H1 (cell line): ENCODE data around the gene IL12B. TPM values are rescaled to one million over a fixed set of nuclear protein-coding genes. Genes with fewer than 3 reads are reported as not detected.

Experiments
- CTCF ChIA-PET: fragments of 300-600 bp; sonication (Branson Sonifier 250); formaldehyde crosslinking; loops from one replicate; lab custom pipeline; 2021; ENCODE audit not compliant: partially characterized antibody; lab: Charles Lee
- POLR2A ChIA-PET: fragments of 300-600 bp; sonication (Branson Sonifier 250); formaldehyde crosslinking; loops from one replicate; lab custom pipeline; 2021; ENCODE audit warnings: inconsistent platforms; ENCODE audit not compliant: partially characterized antibody; lab: Charles Lee
- DNase-seq, 2 experiments: peaks; one replicate each; pipeline versions ENCODE4 v3.0.0 to v3.0.0-alpha.2; 2010 to 2022; ENCODE audit warnings: low spot score in 2 of 2, low read depth in 1 of 2, mixed read lengths in 1 of 2
- FAIRE-seq: peaks from 2 replicates; lab custom pipeline; 2011; peaks lifted over from hg19 to GRCh38; lab: Jason Lieb, UNC
- H2AFZ ChIP-seq: 2 replicates; pipeline ENCODE4 v1.8.1; 2012; ENCODE audit warnings: low read length, inconsistent platforms
- H2AK5ac ChIP-seq: 2 replicates; pipeline ENCODE4 v1.6.1; 2013; ENCODE audit warnings: low read depth, low read length
- H2BK120ac ChIP-seq: replicated peaks from 2 replicates; pipeline ENCODE3; 2013; ENCODE audit warnings: low read depth, low read length, inconsistent platforms
- H2BK12ac ChIP-seq: 2 replicates; pipeline ENCODE4 v1.6.1; 2013; ENCODE audit warnings: low read depth, low read length
- H2BK15ac ChIP-seq: 2 replicates; pipeline ENCODE4 v1.6.1; 2013; ENCODE audit warnings: low read length
- H2BK20ac ChIP-seq: 2 replicates; pipeline ENCODE4 v1.6.1; 2013; ENCODE audit warnings: low read length
- H2BK5ac ChIP-seq: 2 replicates; pipeline ENCODE4 v1.6.1; 2013; ENCODE audit warnings: low read depth, low read length
- H3K14ac ChIP-seq: 2 replicates; pipeline ENCODE4 v1.6.1; 2013; ENCODE audit warnings: inconsistent platforms; ENCODE audit not compliant: insufficient read length
- H3K18ac ChIP-seq: 2 replicates; pipeline ENCODE4 v1.6.1; 2013; ENCODE audit warnings: low read length; ENCODE audit errors: extremely low read depth
- H3K23ac ChIP-seq: 2 replicates; pipeline ENCODE4 v1.6.1; 2013; ENCODE audit warnings: inconsistent platforms; ENCODE audit not compliant: insufficient read length
- H3K23me2 ChIP-seq: 2 replicates; pipeline ENCODE4 v1.6.1; 2013; ENCODE audit warnings: low read depth, low read length
- H3K27ac ChIP-seq: 2 replicates; pipeline ENCODE4 v1.6.1; 2011; ENCODE audit warnings: low read depth, low read length, inconsistent platforms
- H3K27me3 ChIP-seq, 4 experiments: replicated peaks in 1 of 4; 1 replicate in 1 of 4; 2 replicates in 3 of 4; pipeline versions ENCODE4 v1.6.1 to v1.8.1; 2011 to 2013; ENCODE audit warnings: low read length in 3 of 4, mild to moderate bottlenecking in 3 of 4, inconsistent platforms in 2 of 4, mixed read lengths in 2 of 4, moderate library complexity in 1 of 4; ENCODE audit not compliant: control insufficient read depth in 3 of 4, insufficient read depth in 3 of 4; ENCODE audit errors: extremely low read depth in 1 of 4
- H3K36me3 ChIP-seq, 4 experiments: 2 replicates each; pipeline versions ENCODE4 v1.6.1 to v1.8.1; 2011 to 2013; ENCODE audit warnings: mild to moderate bottlenecking in 4 of 4, low read length in 3 of 4, moderate library complexity in 2 of 4, control low read depth in 1 of 4, inconsistent platforms in 1 of 4; ENCODE audit not compliant: insufficient read depth in 4 of 4, control insufficient read depth in 2 of 4
- H3K4ac ChIP-seq: replicated peaks from 2 replicates; pipeline ENCODE3; 2013; ENCODE audit warnings: low read length, low read depth, mixed read lengths, inconsistent platforms; ENCODE audit not compliant: insufficient read length
- H3K4me1 ChIP-seq, 4 experiments: replicated peaks in 1 of 4; 1 replicate in 1 of 4; 2 replicates in 3 of 4; pipeline versions ENCODE4 v1.6.1 to v1.8.1; 2011 to 2013; ENCODE audit warnings: low read length in 3 of 4, inconsistent platforms in 2 of 4, mixed read lengths in 1 of 4; ENCODE audit not compliant: insufficient read depth in 4 of 4, control insufficient read depth in 3 of 4
- H3K4me2 ChIP-seq, 2 experiments: 2 replicates each; pipeline versions ENCODE4 v1.6.1 to v1.8.1; 2011 to 2013; ENCODE audit warnings: low read depth in 2 of 2, low read length in 2 of 2, control low read depth in 1 of 2, inconsistent platforms in 1 of 2, mild to moderate bottlenecking in 1 of 2; ENCODE audit not compliant: insufficient read depth in 1 of 2
- H3K4me3 ChIP-seq, 4 experiments: fragments of 200-600, 300-600 bp in 1 of 4; sonication (generic), shearing (Covaris generic), sonication (Bioruptor Twin) in 1 of 4; 2 replicates each; pipeline versions ENCODE4 v1.5.1 to v1.8.1; 2011 to 2016; ENCODE audit warnings: low read length in 4 of 4, low read depth in 3 of 4, control low read depth in 2 of 4, inconsistent platforms in 2 of 4, mild to moderate bottlenecking in 2 of 4, mixed read lengths in 1 of 4, moderate library complexity in 1 of 4; ENCODE audit not compliant: insufficient read depth in 2 of 4; ENCODE audit errors: extremely low read depth in 1 of 4
- H3K56ac ChIP-seq: replicated peaks from 2 replicates; pipeline ENCODE3; 2013; ENCODE audit warnings: low read depth, mild to moderate bottlenecking, mixed read lengths, low read length, inconsistent platforms; ENCODE audit not compliant: insufficient read length
- H3K79me1 ChIP-seq: 2 replicates; pipeline ENCODE4 v1.6.1; 2013; ENCODE audit warnings: low read depth, low read length, control low read depth
- H3K79me2 ChIP-seq, 2 experiments: 2 replicates each; pipeline versions ENCODE4 v1.6.1 to v1.8.1; 2012 to 2013; ENCODE audit warnings: low read length in 2 of 2, mild to moderate bottlenecking in 2 of 2, inconsistent platforms in 1 of 2; ENCODE audit not compliant: insufficient read depth in 2 of 2, control insufficient read depth in 1 of 2
- H3K9ac ChIP-seq, 4 experiments: replicated peaks in 1 of 4; 1 replicate in 1 of 4; 2 replicates in 3 of 4; pipeline versions ENCODE4 v1.6.1 to v1.8.1; 2011 to 2013; ENCODE audit warnings: low read depth in 3 of 4, low read length in 3 of 4, control low read depth in 2 of 4, mild to moderate bottlenecking in 2 of 4, moderate library complexity in 2 of 4, inconsistent platforms in 1 of 4; ENCODE audit errors: extremely low read depth in 1 of 4
- H3K9me3 ChIP-seq, 2 experiments: 2 replicates each; pipeline versions ENCODE4 v1.6.1 to v1.8.1; 2012 to 2013; ENCODE audit warnings: mild to moderate bottlenecking in 2 of 2, moderate library complexity in 2 of 2, control low read depth in 1 of 2, inconsistent platforms in 1 of 2, low read depth in 1 of 2, low read length in 1 of 2, mixed read lengths in 1 of 2; ENCODE audit not compliant: insufficient read depth in 2 of 2
- H4K20me1 ChIP-seq, 2 experiments: replicated peaks in 1 of 2; 2 replicates each; pipeline versions ENCODE3 to v1.8.1; 2011 to 2013; ENCODE audit warnings: inconsistent platforms in 2 of 2, low read length in 2 of 2, mild to moderate bottlenecking in 1 of 2; ENCODE audit not compliant: insufficient read depth in 2 of 2, control insufficient read depth in 1 of 2
- H4K5ac ChIP-seq: 2 replicates; pipeline ENCODE4 v1.6.1; 2013; ENCODE audit warnings: low read length, low read depth, mixed read lengths, inconsistent platforms; ENCODE audit not compliant: insufficient read length
- H4K8ac ChIP-seq: 2 replicates; pipeline ENCODE4 v1.8.0; 2013; ENCODE audit warnings: mild to moderate bottlenecking, moderate library complexity, low read length, inconsistent platforms; ENCODE audit not compliant: insufficient read depth; ENCODE audit errors: extremely low read depth
- H4K91ac ChIP-seq: replicated peaks from 2 replicates; pipeline ENCODE3; 2013; ENCODE audit warnings: low read length, mixed read lengths, inconsistent platforms; ENCODE audit not compliant: insufficient read length
- BACH1 ChIP-seq: IDR thresholded peaks from 2 replicates; pipeline ENCODE4 v1.6.1; 2012; ENCODE audit warnings: low read length, improper control_type of control experiment
- BRCA1 ChIP-seq: IDR thresholded peaks from 2 replicates; pipeline ENCODE4 v1.6.1; 2012; ENCODE audit warnings: low read depth, low read length, improper control_type of control experiment
- CBX5 ChIP-seq: fragments of 300-800, 300-1000 bp; sonication (generic); IDR thresholded peaks from 2 replicates; pipeline ENCODE4 v1.7.1; 2016; ENCODE audit warnings: antibody characterized with exemption, low read length, low read depth
- CHD1 ChIP-seq: IDR thresholded peaks from 2 replicates; pipeline ENCODE4 v1.6.1; 2012; ENCODE audit warnings: low read depth, low read length, improper control_type of control experiment
- CHD2 ChIP-seq: IDR thresholded peaks from 2 replicates; pipeline ENCODE4 v1.6.1; 2012; ENCODE audit warnings: low read length, improper control_type of control experiment
- CTBP2 ChIP-seq: IDR thresholded peaks from 2 replicates; pipeline ENCODE4 v1.7.0; 2011; ENCODE audit warnings: borderline replicate concordance, mild to moderate bottlenecking, moderate library complexity, mixed read lengths, low read length; ENCODE audit not compliant: insufficient read depth, insufficient read length
- EP300 ChIP-seq, 2 experiments: IDR thresholded peaks; 1 replicate in 1 of 2; 2 replicates in 1 of 2; pipeline ENCODE4 v1.6.1; 2011 to 2012; ENCODE audit warnings: low read depth in 2 of 2, low read length in 2 of 2, mild to moderate bottlenecking in 2 of 2, borderline replicate concordance in 1 of 2, inconsistent platforms in 1 of 2, moderate library complexity in 1 of 2
- EZH2 ChIP-seq: fragments of 200-600 bp; sonication (generic); IDR thresholded peaks from 2 replicates; pipeline ENCODE4 v1.7.1; 2012; ENCODE audit warnings: low read depth, mild to moderate bottlenecking, moderate library complexity, low read length, inconsistent platforms; ENCODE audit not compliant: severe bottlenecking
- JUND ChIP-seq: IDR thresholded peaks from 2 replicates; pipeline ENCODE4 v1.6.1; 2011; ENCODE audit warnings: mild to moderate bottlenecking, improper control_type of control experiment, low read length
- NANOG ChIP-seq: IDR thresholded peaks from 2 replicates; pipeline ENCODE4 v1.6.1; 2011; ENCODE audit warnings: low read length, low read depth, mild to moderate bottlenecking, inconsistent platforms; ENCODE audit not compliant: insufficient read depth, poor library complexity, severe bottlenecking
- RFX5 ChIP-seq: IDR thresholded peaks from 2 replicates; pipeline ENCODE4 v1.6.1; 2011; ENCODE audit warnings: low read depth, low read length, improper control_type of control experiment, borderline replicate concordance
- RNF2 ChIP-seq: fragments of 200-900, 300-1000 bp; sonication (generic); IDR thresholded peaks from 2 replicates; pipeline ENCODE4 v1.7.1; 2016; ENCODE audit warnings: borderline replicate concordance, low read depth, mild to moderate bottlenecking, antibody characterized with exemption, low read length; ENCODE audit not compliant: poor library complexity, severe bottlenecking; ENCODE audit errors: missing control alignments
- TAF7 ChIP-seq: optimal IDR thresholded peaks from 2 replicates; pipeline ENCODE3; 2011; ENCODE audit warnings: low read depth, mild to moderate bottlenecking, inconsistent platforms, low read length, moderate library complexity, borderline replicate concordance
- WGBS, 2 experiments: shearing (Covaris generic) in 1 of 2; methylation state at CpG; one replicate each; pipeline versions ENCODE4 v1.1.6 to v1.1.7; 2013 to 2015; ENCODE audit warnings: low lambda C conversion rate in 2 of 2, mixed read lengths in 2 of 2, inconsistent platforms in 1 of 2, low coverage in 1 of 2, missing lambda C conversion rate in 1 of 2; ENCODE audit not compliant: insufficient replicate concordance in 2 of 2, insufficient coverage in 1 of 2, insufficient read length in 1 of 2; ENCODE audit errors: extremely low coverage in 1 of 2, missing lambda C conversion rate in 1 of 2; 5-methylcytosine and 5-hydroxymethylcytosine counted together
- polyA plus RNA-seq, 7 experiments: library from polyadenylated mRNA; depleted of rRNA in 3 of 7; stranded (reverse) in 5 of 7; unstranded in 2 of 7; fragments of >200 nt in 5 of 7; fragments of 200-250 nt in 2 of 7; gene quantifications; 1 replicate in 5 of 7; 2 replicates in 1 of 7; 4 replicates in 1 of 7; pipeline versions ENCODE4 v1.2.1 to v1.2.3, GENCODE V29; 2011 to 2013; ENCODE audit warnings: missing spikeins in 2 of 7, mixed read lengths in 2 of 7
- total RNA-seq: library from RNA; stranded (reverse); fragmentation: NEBNext Ultra II Directional; extraction: Animal tissue kit (Norgen Biotek cat#: 25700); gene quantifications from 2 replicates; pipeline ENCODE4 v1.2.1, GENCODE V29; 2021

IL12B gene
- total and polyA plus RNA-seq, 2 of the 8 experiments (the other 6 are each of a cell fraction or from before 2014, with no cell fraction given), result not detected

DNA sequence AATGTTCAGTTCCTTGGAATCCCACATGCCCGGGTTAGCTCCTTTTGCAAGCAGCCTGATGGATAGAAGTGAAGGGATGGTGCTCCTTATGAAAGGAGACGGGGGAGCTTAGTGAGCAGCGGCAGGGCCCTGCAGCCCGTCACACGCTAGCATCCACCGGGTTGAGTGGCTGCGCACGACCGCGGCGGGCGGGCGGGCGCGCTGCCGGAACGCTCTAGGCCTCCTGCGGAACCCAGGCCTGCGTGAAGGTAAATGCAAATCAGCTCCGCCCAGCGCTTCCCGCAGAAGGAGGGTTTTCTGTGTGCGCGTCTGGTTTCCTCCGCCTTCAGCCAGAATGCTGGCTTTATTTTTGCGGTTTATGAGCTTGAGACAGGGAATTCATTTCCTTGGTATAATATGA, 19.8 kb downstream of the IL12B start:
- Histone ChIP-seq H3K23me2 (no peaks in the 10 kb centered on the region), H3K4me2 (peak overlapping the region; percentile 51 to 56), H4K5ac (no peak overlapping the region), H4K91ac (no peak overlapping the region), H3K36me3 (no peaks in the 10 kb centered on the region), H2AK5ac (no peak overlapping the region), H3K27me3 (peaks cover 0 to 14% (median 12%) of the 10 kb centered on the region in 4 experiments; a peak in 5 of 7 replicates), H3K4me1 (peaks cover 0 to 2% (median under 1%) of the 10 kb centered on the region in 4 experiments; a peak in 3 of 7 replicates), H3K79me2 (no peaks in the 10 kb centered on the region), H3K4ac (no peak overlapping the region), H4K20me1 (no peaks in the 10 kb centered on the region), H2BK5ac (no peak overlapping the region), H4K8ac (no peak overlapping the region; the same call in 1 of the 2 replicates), H3K23ac (no peak overlapping the region), H2BK120ac (no peak overlapping the region), H3K56ac (no peak overlapping the region), H2BK12ac (no peak overlapping the region), H3K27ac (no peak overlapping the region), H3K18ac (no peak overlapping the region), H2AFZ (peak overlapping the region; percentile 70), H3K14ac (no peak overlapping the region), H3K9me3 (no peaks in the 10 kb centered on the region), H3K79me1 (no peaks in the 10 kb centered on the region), H2BK20ac (no peak overlapping the region), H2BK15ac (0 out of 2 replicates have a peak overlapping the region, but pooled peaks have one; percentile 13), H3K9ac (no peak overlapping the region; a peak in 1 of 7 replicates), H3K4me3 (peak overlapping the region in 3 of 4 experiments; percentile 26 to 51 (median 38); a peak in 6 of 8 replicates)
- DNase-seq (peak; percentile 19 to 66), FAIRE-seq (no peak)
- WGBS, 2 experiments, result 8% methylated on average over 26 of the region's 26 CpGs; no CpG with 5 or more reads in 1 of the 2 experiments
- ChIA-PET CTCF (interaction anchor here (0.5 to 2.4 kb wide), 14 partner anchors 9 to 677 kb away, joined by 3 to 23 read pairs (median 4); no protein-coding TSS in a partner anchor), POLR2A (interaction anchor here (1.1 kb wide), 1 partner anchor 24 kb away, joined by 4 read pairs; no protein-coding TSS in a partner anchor)
- TF ChIP-seq EP300 (IDR thresholded peaks at IDR 0.05; ENCODE audit: borderline replicate concordance in 1 of 2, low read depth in 2 of 2, low read length in 2 of 2) (no peak), BRCA1 (no peak), CTBP2 (no peak), BACH1 (peak; percentile 66; the same call in 1 of the 2 replicates), RFX5 (no peak), NANOG (no peak), RNF2 (no peak), JUND (no peak), CBX5 (no peak), CHD1 (no peak), TAF7 (no peak), CHD2 (no peak), EZH2 (peak; percentile 35)
